Brain microvascular endothelial cell (primary cell): Measurements from ENCODE around the gene MAP10.

Experiments
- DNase-seq: peaks from one replicate; pipeline ENCODE4 v3.0.0-alpha.2; 2020
- H3K27ac ChIP-seq: fragments of 250-450 bp; sonication (Bioruptor Pico); 2 replicates; pipeline ENCODE4 v1.5.1; 2020; ENCODE audit warnings: mild to moderate bottlenecking, moderate library complexity
- H3K27me3 ChIP-seq: fragments of 250-450 bp; sonication (Bioruptor Pico); replicated peaks from 2 replicates; pipeline ENCODE4 v1.5.1; 2020; ENCODE audit warnings: mild to moderate bottlenecking
- H3K36me3 ChIP-seq: fragments of 250-450 bp; sonication (Bioruptor Pico); replicated peaks from 2 replicates; pipeline ENCODE4 v1.5.1; 2020; ENCODE audit warnings: mild to moderate bottlenecking
- H3K4me3 ChIP-seq: 2 replicates; pipeline ENCODE4 v1.5.1; 2011; ENCODE audit warnings: low read depth, mild to moderate bottlenecking, control low read depth, low read length, moderate library complexity
- CTCF ChIP-seq: IDR thresholded peaks from 2 replicates; pipeline ENCODE4 v1.5.1; 2011; ENCODE audit warnings: low read depth, mild to moderate bottlenecking, moderate library complexity, low read length, control low read depth, inconsistent platforms; ENCODE audit errors: missing control alignments
- in situ Hi-C: cut with HindIII; loops from 2 replicates; pipeline ENCODE4 v1.10.0; 2017; ENCODE audit warnings: low sequenced_read_pairs, low pct_ligation_motif_present

The MAP10 gene

GRCh38 chr1:232822530-232822929, 17.3 kb downstream of the MAP10 start:
- no peaks in the 10 kb centered on the region for H3K27me3 ChIP-seq
- no peak overlapping the region for H3K4me3 ChIP-seq
- no peak for TF ChIP-seq CTCF
- in situ Hi-C loops, result no loop called here
- no peak for DNase-seq
- no peaks in the 10 kb centered on the region for H3K36me3 ChIP-seq
- no peak overlapping the region for H3K27ac ChIP-seq

- DNase-seq, result no peak
- no peak overlapping the region for H3K27ac ChIP-seq
- in situ Hi-C loops, result no loop called here
- H3K27me3 ChIP-seq, result no peaks in the 10 kb centered on the region
- no peak for TF ChIP-seq CTCF
- H3K4me3 ChIP-seq, result no peak overlapping the region
- no peaks in the 10 kb centered on the region for H3K36me3 ChIP-seq
These were observed 21.1 kb downstream of the MAP10 start for GRCh38 chr1:232826318-232826717.

GRCh38 chr1:232830661-232831060, 25.4 kb downstream of the MAP10 start:
- no peak for TF ChIP-seq CTCF
- no peaks in the 10 kb centered on the region for H3K27me3 ChIP-seq
- no peak overlapping the region for H3K27ac ChIP-seq
- no peaks in the 10 kb centered on the region for H3K36me3 ChIP-seq
- no peak overlapping the region for H3K4me3 ChIP-seq
- in situ Hi-C loops, result no loop called here
- DNase-seq, result no peak

GRCh38 chr1:232831895-232832294, 26.7 kb downstream of the MAP10 start:
- no peak for DNase-seq
- in situ Hi-C loops, result no loop called here
- H3K27ac ChIP-seq, result no peak overlapping the region
- TF ChIP-seq CTCF, result no peak
- no peak overlapping the region for H3K4me3 ChIP-seq
- no peaks in the 10 kb centered on the region for H3K36me3 ChIP-seq
- no peaks in the 10 kb centered on the region for H3K27me3 ChIP-seq

GRCh38 chr1:232834066-232834465, 28.9 kb downstream of the MAP10 start:
- in situ Hi-C loops, result no loop called here
- H3K4me3 ChIP-seq, result no peak overlapping the region
- no peak for TF ChIP-seq CTCF

GRCh38 chr1:232835166-232835565, 29.9 kb downstream of the MAP10 start:
- no peaks in the 10 kb centered on the region for H3K36me3 ChIP-seq
- H3K4me3 ChIP-seq, result no peak overlapping the region
- in situ Hi-C loops, result no loop called here
- DNase-seq, result no peak
- no peak overlapping the region for H3K27ac ChIP-seq
- H3K27me3 ChIP-seq, result no peaks in the 10 kb centered on the region
- TF ChIP-seq CTCF, result no peak

More at GRCh38 chr1:232834066-232834465, 28.9 kb downstream of the MAP10 start:
- Histone ChIP-seq H3K36me3 (no peaks in the 10 kb centered on the region), H3K27me3 (no peaks in the 10 kb centered on the region), H3K27ac (no peak overlapping the region)
- no peak for DNase-seq
